ENCODE data around the gene CNTNAP1.

- TF ChIP-seq EP300 (IDR thresholded peaks at IDR 0.05), result peak; percentile 42 to 67
- TF ChIP-seq CTCF (IDR thresholded peaks at IDR 0.05), result no peak
Measured at GRCh38 chr17:42653179-42654124, 28.9 kb upstream of the CNTNAP1 start.
